ENCODE results near the gene NDUFA5.

Gene NDUFA5

DNA sequence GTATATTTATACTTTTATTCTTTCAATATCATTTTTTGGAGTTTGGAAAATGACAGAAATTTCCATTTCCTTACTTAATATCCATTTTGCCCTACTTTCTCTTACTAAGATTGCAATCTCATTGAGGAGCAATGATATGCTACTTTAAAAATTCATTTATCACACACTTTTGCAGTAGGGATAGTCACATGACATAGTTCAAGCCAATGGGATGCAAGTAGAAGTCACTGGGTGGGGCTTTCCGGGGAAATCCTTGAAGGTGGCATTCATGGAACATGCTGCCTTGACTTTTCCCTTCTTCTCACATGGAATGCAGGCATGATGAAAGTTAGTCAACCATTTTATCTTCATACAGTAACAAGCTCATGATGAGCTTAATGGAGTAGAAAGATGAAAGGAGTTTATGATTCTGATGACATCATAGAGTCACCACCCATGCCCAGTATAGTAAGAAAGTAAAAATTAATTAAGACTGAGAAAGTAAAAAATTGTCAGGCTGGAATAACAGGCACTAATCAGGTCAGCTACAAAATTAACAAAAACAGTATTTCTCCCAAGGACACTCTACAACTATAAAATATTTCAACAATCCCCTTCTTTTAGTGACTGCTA is 56.6 kb downstream of the NDUFA5 start:
- Histone ChIP-seq H3K27ac (ENCODE audit: low read length, poor library complexity, severe bottlenecking) (no peak overlapping the region), H3K79me1 (replicated peaks; ENCODE audit: low read length, poor library complexity, severe bottlenecking) (peaks cover 2% of the 10 kb centered on the region), H3K4me3 (ENCODE audit: insufficient read depth in 1 of 2, low read depth in 1 of 2, low read length in 2 of 2) (no peak overlapping the region), H2BK15ac (ENCODE audit: low read depth, poor library complexity, severe bottlenecking) (no peak overlapping the region), H2BK120ac (ENCODE audit: low read depth, low read length) (no peak overlapping the region), H3K4me1 (ENCODE audit: control insufficient read depth, insufficient read depth, low read depth, low read length) (no peaks in the 10 kb centered on the region), H3K18ac (ENCODE audit: low read depth in 1 of 2, low read length in 2 of 2) (no peak overlapping the region), H3K27me3 (ENCODE audit: control insufficient read depth in 1 of 2, insufficient read depth in 1 of 2, low read length in 2 of 2) (no peaks in the 10 kb centered on the region), H2BK5ac (ENCODE audit: low read depth, low read length, poor library complexity, severe bottlenecking) (no peak overlapping the region), H2AK5ac (ENCODE audit: low read length, severe bottlenecking) (no peak overlapping the region), H3K4me2 (ENCODE audit: low read length, poor library complexity, severe bottlenecking) (no peak overlapping the region), H2BK12ac (ENCODE audit: low read length in 2 of 2) (no peak overlapping the region), H4K8ac (ENCODE audit: low read length) (no peak overlapping the region), H2AFZ (ENCODE audit: low read depth, low read length) (no peak overlapping the region), H3K14ac (ENCODE audit: low read length in 2 of 2) (no peak overlapping the region), H4K91ac (ENCODE audit: low read length) (no peak overlapping the region), H3K9me3 (ENCODE audit: control insufficient read depth, low read length) (peaks cover 3% of the 10 kb centered on the region), H3K4ac (ENCODE audit: low read depth in 1 of 2, low read length in 2 of 2) (no peak overlapping the region), H3K23ac (ENCODE audit: low read length in 2 of 2) (no peak overlapping the region), H3K36me3 (ENCODE audit: control insufficient read depth in 1 of 2, insufficient read depth in 2 of 2, low read depth in 1 of 2, low read length in 2 of 2) (no peaks in the 10 kb centered on the region), H3K9ac (ENCODE audit: low read length) (no peak overlapping the region)
- DNase-seq, result no peak
- WGBS, result 100% methylated on average over 1 of the region's 1 CpG

DNA sequence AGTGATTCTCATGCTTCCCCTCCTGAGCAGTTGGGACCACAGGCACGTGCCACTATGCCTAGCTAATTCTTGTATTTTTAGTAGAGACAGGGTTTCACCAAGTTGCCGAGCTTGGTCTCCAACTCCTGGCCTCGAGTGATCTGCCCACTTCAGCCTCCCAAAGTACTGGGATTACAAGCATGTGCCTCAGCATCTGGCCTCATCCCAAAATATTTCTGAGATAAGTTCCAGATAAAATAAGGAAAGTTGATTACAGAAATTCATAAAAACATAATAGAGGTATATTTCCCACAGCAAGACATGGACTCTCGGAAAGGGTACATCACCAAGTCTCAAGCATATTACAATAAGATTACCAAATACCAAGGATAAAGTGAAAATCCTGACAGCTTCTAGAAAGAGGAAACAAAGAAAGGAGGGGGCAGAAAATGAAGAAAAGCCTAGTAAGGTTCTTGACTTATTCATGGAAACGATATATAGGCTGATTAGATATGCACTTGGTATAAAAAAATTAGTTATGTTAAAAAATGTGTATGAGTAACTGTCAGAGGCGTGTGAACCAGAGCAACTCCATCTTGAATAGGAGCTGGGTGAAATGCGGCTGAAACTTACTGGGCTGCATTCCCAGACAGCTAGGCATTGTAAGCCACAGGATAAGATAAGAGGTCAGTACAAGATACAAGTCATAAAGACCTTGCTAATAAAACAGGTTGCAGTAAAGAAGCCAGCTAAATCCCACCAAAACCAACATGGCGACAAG is 58.2 kb downstream of the NDUFA5 start:
- Histone ChIP-seq H3K9ac (ENCODE audit: low read length) (no peak overlapping the region), H3K27me3 (ENCODE audit: control insufficient read depth in 1 of 2, insufficient read depth in 1 of 2, low read length in 2 of 2) (no peaks in the 10 kb centered on the region)
- 87% methylated on average over 7 of the region's 8 CpGs for WGBS

DNA sequence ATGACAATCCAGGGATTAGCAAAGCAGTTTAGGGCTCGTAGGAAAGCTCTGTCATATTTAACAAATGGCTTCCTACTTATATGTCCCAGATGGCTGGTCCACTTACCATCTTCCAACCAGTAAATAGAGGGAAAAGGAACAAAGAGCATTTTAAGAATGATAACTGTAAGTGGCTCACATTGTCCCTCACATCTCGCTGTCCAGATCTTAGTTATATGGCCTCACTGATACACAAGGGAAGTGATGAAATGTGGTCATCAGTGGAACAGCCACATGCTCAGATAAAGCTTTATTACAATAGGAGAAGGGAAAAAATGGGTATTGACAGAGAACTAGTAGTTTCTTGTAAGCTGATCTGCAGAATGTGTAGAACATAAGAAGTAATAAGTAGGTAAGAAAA is 59.0 kb downstream of the NDUFA5 start:
- Histone ChIP-seq H3K27ac (ENCODE audit: low read length, poor library complexity, severe bottlenecking) (no peak overlapping the region), H2AFZ (ENCODE audit: low read depth, low read length) (no peak overlapping the region), H4K8ac (ENCODE audit: low read length) (no peak overlapping the region), H2BK12ac (ENCODE audit: low read length in 2 of 2) (no peak overlapping the region), H3K4me3 (ENCODE audit: insufficient read depth in 1 of 2, low read depth in 1 of 2, low read length in 2 of 2) (no peak overlapping the region), H3K36me3 (ENCODE audit: control insufficient read depth in 1 of 2, insufficient read depth in 2 of 2, low read depth in 1 of 2, low read length in 2 of 2) (no peaks in the 10 kb centered on the region), H3K18ac (ENCODE audit: low read depth in 1 of 2, low read length in 2 of 2) (no peak overlapping the region), H3K23ac (ENCODE audit: low read length in 2 of 2) (no peak overlapping the region), H3K9ac (ENCODE audit: low read length) (no peak overlapping the region), H2BK5ac (ENCODE audit: low read depth, low read length, poor library complexity, severe bottlenecking) (no peak overlapping the region), H3K79me1 (replicated peaks; ENCODE audit: low read length, poor library complexity, severe bottlenecking) (no peaks in the 10 kb centered on the region), H3K14ac (ENCODE audit: low read length in 2 of 2) (no peak overlapping the region), H3K27me3 (ENCODE audit: control insufficient read depth in 1 of 2, insufficient read depth in 1 of 2, low read length in 2 of 2) (no peaks in the 10 kb centered on the region), H3K4ac (ENCODE audit: low read depth in 1 of 2, low read length in 2 of 2) (no peak overlapping the region), H3K9me3 (ENCODE audit: control insufficient read depth, low read length) (no peaks in the 10 kb centered on the region), H4K91ac (ENCODE audit: low read length) (no peak overlapping the region), H3K4me2 (ENCODE audit: low read length, poor library complexity, severe bottlenecking) (no peak overlapping the region), H2BK15ac (ENCODE audit: low read depth, poor library complexity, severe bottlenecking) (no peak overlapping the region), H2AK5ac (ENCODE audit: low read length, severe bottlenecking) (no peak overlapping the region), H2BK120ac (ENCODE audit: low read depth, low read length) (no peak overlapping the region), H3K4me1 (ENCODE audit: control insufficient read depth, insufficient read depth, low read depth, low read length) (no peaks in the 10 kb centered on the region)
- peak; percentile 20 for DNase-seq
- 50% methylated on average over 1 of the region's 2 CpGs for WGBS

More for the DNA sequence above, 58.2 kb downstream of the NDUFA5 start:
- H3K4me3 ChIP-seq (ENCODE audit: insufficient read depth in 1 of 2, low read depth in 1 of 2, low read length in 2 of 2), result no peak overlapping the region
- peak overlapping the region in 1 of 2 experiments; percentile 3 for H2BK12ac ChIP-seq (ENCODE audit: low read length in 2 of 2)
- no peak overlapping the region for H2BK15ac ChIP-seq (ENCODE audit: low read depth, poor library complexity, severe bottlenecking)
- H3K14ac ChIP-seq (ENCODE audit: low read length in 2 of 2), result no peak overlapping the region
- H3K9me3 ChIP-seq (ENCODE audit: control insufficient read depth, low read length), result no peaks in the 10 kb centered on the region
- H3K23ac ChIP-seq (ENCODE audit: low read length in 2 of 2), result no peak overlapping the region
- no peak overlapping the region for H4K8ac ChIP-seq (ENCODE audit: low read length)
- H3K79me1 ChIP-seq (replicated peaks; ENCODE audit: low read length, poor library complexity, severe bottlenecking), result no peaks in the 10 kb centered on the region
- H3K4me2 ChIP-seq (ENCODE audit: low read length, poor library complexity, severe bottlenecking), result no peak overlapping the region
- no peaks in the 10 kb centered on the region for H3K36me3 ChIP-seq (ENCODE audit: control insufficient read depth in 1 of 2, insufficient read depth in 2 of 2, low read depth in 1 of 2, low read length in 2 of 2)
- H2AK5ac ChIP-seq (ENCODE audit: low read length, severe bottlenecking), result no peak overlapping the region
- no peaks in the 10 kb centered on the region for H3K4me1 ChIP-seq (ENCODE audit: control insufficient read depth, insufficient read depth, low read depth, low read length)
- no peak overlapping the region for H3K18ac ChIP-seq (ENCODE audit: low read depth in 1 of 2, low read length in 2 of 2)
- H3K27ac ChIP-seq (ENCODE audit: low read length, poor library complexity, severe bottlenecking), result no peak overlapping the region
- no peak overlapping the region for H2AFZ ChIP-seq (ENCODE audit: low read depth, low read length)
- H2BK5ac ChIP-seq (ENCODE audit: low read depth, low read length, poor library complexity, severe bottlenecking), result no peak overlapping the region
- no peak overlapping the region for H3K4ac ChIP-seq (ENCODE audit: low read depth in 1 of 2, low read length in 2 of 2)
- no peak overlapping the region for H4K91ac ChIP-seq (ENCODE audit: low read length)
- no peak for DNase-seq
- no peak overlapping the region for H2BK120ac ChIP-seq (ENCODE audit: low read depth, low read length)

DNA sequence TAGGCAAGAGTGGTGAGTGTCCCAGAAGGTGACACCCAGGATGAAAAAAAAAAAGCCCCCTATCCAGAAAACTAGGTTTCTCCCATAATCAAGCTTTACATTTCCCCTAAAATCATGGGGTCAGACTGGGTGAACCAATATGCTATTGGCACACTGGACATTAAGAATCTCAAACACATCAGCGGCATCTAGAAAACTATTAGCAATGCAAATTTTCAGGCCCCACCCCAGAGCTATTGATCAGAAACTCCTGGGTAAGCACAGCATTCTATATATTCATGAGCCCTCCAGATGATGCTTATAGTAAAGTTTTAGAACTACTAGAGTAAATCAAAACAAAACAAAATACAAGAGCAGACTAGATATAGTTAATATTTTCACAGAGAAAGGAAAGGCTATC is 59.6 kb downstream of the NDUFA5 start:
- H3K79me1 ChIP-seq (replicated peaks; ENCODE audit: low read length, poor library complexity, severe bottlenecking), result no peaks in the 10 kb centered on the region
- H3K18ac ChIP-seq (ENCODE audit: low read depth in 1 of 2, low read length in 2 of 2), result no peak overlapping the region
- H3K4me2 ChIP-seq (ENCODE audit: low read length, poor library complexity, severe bottlenecking), result no peak overlapping the region
- no peak overlapping the region for H2AK5ac ChIP-seq (ENCODE audit: low read length, severe bottlenecking)
- H3K9me3 ChIP-seq (ENCODE audit: control insufficient read depth, low read length), result no peaks in the 10 kb centered on the region
- 55% methylated on average over 1 of the region's 1 CpG for WGBS
- no peaks in the 10 kb centered on the region for H3K36me3 ChIP-seq (ENCODE audit: control insufficient read depth in 1 of 2, insufficient read depth in 2 of 2, low read depth in 1 of 2, low read length in 2 of 2)
- no peak for DNase-seq
- H3K4me3 ChIP-seq (ENCODE audit: insufficient read depth in 1 of 2, low read depth in 1 of 2, low read length in 2 of 2), result no peak overlapping the region
- no peaks in the 10 kb centered on the region for H3K27me3 ChIP-seq (ENCODE audit: control insufficient read depth in 1 of 2, insufficient read depth in 1 of 2, low read length in 2 of 2)
- H2BK15ac ChIP-seq (ENCODE audit: low read depth, poor library complexity, severe bottlenecking), result no peak overlapping the region
- no peak overlapping the region for H3K23ac ChIP-seq (ENCODE audit: low read length in 2 of 2)
- H3K9ac ChIP-seq (ENCODE audit: low read length), result no peak overlapping the region
- no peak overlapping the region for H2AFZ ChIP-seq (ENCODE audit: low read depth, low read length)
- no peaks in the 10 kb centered on the region for H3K4me1 ChIP-seq (ENCODE audit: control insufficient read depth, insufficient read depth, low read depth, low read length)
- H2BK120ac ChIP-seq (ENCODE audit: low read depth, low read length), result no peak overlapping the region
- H3K14ac ChIP-seq (ENCODE audit: low read length in 2 of 2), result no peak overlapping the region
- no peak overlapping the region for H4K91ac ChIP-seq (ENCODE audit: low read length)
- H3K4ac ChIP-seq (ENCODE audit: low read depth in 1 of 2, low read length in 2 of 2), result no peak overlapping the region
- H4K8ac ChIP-seq (ENCODE audit: low read length), result no peak overlapping the region
- no peak overlapping the region for H2BK5ac ChIP-seq (ENCODE audit: low read depth, low read length, poor library complexity, severe bottlenecking)
- H3K27ac ChIP-seq (ENCODE audit: low read length, poor library complexity, severe bottlenecking), result no peak overlapping the region
- no peak overlapping the region for H2BK12ac ChIP-seq (ENCODE audit: low read length in 2 of 2)
